SU-DHL-6 (cell line): Measurements from ENCODE around the gene G6PD.

Experiments
- CTCF ChIP-seq: fragments of 200-600 bp; sonication (generic); IDR thresholded peaks from one replicate; pipeline ENCODE4 v1.5.1; 2017; ENCODE audit warnings: antibody characterized with exemption, mild to moderate bottlenecking, low read length, moderate library complexity; ENCODE audit not compliant: insufficient read depth, poor library complexity, severe bottlenecking
- EZH2phosphoT487 ChIP-seq: fragments of 200-600 bp; sonication (generic), shearing (Covaris generic); conservative IDR thresholded peaks from 2 replicates; pipeline ENCODE4 v1.6.1; 2018; ENCODE audit warnings: mild to moderate bottlenecking, antibody characterized with exemption, low read length, moderate library complexity, mixed read lengths

GRCh38 chrX:154547245-154548027 lies 790 bp upstream of the G6PD start, which contains the start of gene IKBKG:
- TF ChIP-seq CTCF = no peak
- no peak for TF ChIP-seq EZH2phosphoT487
